ENCODE measurements around the gene RILPL1. TPM values are rescaled to one million over a fixed set of nuclear protein-coding genes. Genes with fewer than 3 reads are reported as not detected.

RILPL1 gene
- total and polyA plus RNA-seq, 9 of the 15 experiments (the other 6 are each of a cell fraction or from before 2014, with no cell fraction given) = 0.25 to 10.6 (median 8.6) TPM

DNA sequence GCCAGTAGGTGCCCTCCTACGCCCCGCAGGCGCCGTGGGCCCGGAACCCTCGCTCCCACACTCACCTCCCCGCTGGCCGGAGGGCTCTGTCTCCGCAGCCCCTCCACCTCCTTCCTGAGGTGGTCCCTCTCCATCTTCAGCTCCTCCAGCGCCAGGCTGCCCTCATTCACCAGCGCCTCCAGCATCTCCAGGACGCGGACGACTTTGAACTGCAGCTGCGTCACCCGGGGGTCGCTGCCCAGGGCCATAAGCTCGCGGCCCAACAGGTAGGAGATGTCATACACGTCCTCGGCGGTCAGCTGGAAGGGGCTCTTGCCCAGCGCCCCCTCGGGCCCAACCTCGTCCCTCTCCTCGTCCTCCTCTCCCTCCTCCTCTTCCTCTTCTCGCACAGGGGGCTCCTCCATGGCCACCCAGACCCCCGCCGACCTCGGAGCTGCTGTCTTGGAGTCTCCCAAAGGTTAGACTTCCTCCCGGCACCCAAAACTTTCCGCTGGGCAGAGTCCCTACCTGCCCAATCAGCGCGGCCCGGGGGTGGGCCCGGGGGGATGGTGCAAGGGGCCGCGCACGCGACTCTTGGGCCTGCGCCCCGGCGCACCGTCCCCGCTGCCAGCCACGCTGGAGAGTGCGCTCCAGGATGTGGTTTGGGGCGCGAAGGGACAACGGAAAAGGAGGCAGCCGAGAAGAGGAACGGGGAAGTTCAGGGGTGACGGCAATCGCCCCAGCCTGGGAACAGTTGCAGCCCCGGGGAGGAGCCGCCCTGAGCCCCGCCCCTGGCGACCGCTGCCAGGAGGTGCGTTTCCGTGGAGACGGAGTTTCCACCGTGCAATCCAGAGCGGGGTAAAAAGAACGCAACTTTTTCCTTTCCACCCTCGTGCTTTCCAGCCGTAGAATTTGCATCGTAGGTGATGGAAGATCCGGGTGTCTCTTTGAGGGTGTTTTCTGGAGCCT, 97.2 kb downstream of the RILPL1 start, which contains the start of gene RILPL2 (continued):
- TF ChIP-seq, protein P1, sequence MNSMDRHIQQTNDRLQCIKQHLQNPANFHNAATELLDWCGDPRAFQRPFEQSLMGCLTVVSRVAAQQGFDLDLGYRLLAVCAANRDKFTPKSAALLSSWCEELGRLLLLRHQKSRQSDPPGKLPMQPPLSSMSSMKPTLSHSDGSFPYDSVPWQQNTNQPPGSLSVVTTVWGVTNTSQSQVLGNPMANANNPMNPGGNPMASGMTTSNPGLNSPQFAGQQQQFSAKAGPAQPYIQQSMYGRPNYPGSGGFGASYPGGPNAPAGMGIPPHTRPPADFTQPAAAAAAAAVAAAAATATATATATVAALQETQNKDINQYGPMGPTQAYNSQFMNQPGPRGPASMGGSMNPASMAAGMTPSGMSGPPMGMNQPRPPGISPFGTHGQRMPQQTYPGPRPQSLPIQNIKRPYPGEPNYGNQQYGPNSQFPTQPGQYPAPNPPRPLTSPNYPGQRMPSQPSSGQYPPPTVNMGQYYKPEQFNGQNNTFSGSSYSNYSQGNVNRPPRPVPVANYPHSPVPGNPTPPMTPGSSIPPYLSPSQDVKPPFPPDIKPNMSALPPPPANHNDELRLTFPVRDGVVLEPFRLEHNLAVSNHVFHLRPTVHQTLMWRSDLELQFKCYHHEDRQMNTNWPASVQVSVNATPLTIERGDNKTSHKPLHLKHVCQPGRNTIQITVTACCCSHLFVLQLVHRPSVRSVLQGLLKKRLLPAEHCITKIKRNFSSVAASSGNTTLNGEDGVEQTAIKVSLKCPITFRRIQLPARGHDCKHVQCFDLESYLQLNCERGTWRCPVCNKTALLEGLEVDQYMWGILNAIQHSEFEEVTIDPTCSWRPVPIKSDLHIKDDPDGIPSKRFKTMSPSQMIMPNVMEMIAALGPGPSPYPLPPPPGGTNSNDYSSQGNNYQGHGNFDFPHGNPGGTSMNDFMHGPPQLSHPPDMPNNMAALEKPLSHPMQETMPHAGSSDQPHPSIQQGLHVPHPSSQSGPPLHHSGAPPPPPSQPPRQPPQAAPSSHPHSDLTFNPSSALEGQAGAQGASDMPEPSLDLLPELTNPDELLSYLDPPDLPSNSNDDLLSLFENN (IDR thresholded peaks at IDR 0.05; ENCODE audit: low read depth in 2 of 2, low read length in 2 of 2) = no peak
- TF ChIP-seq, protein P2, sequence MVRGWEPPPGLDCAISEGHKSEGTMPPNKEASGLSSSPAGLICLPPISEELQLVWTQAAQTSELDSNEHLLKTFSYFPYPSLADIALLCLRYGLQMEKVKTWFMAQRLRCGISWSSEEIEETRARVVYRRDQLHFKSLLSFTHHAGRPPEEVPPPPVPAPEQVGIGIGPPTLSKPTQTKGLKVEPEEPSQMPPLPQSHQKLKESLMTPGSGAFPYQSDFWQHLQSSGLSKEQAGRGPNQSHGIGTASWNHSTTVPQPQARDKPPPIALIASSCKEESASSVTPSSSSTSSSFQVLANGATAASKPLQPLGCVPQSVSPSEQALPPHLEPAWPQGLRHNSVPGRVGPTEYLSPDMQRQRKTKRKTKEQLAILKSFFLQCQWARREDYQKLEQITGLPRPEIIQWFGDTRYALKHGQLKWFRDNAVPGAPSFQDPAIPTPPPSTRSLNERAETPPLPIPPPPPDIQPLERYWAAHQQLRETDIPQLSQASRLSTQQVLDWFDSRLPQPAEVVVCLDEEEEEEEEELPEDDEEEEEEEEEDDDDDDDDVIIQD (CRISPR knock-in tag; IDR thresholded peaks at IDR 0.05) = no peak
- no peak for TF ChIP-seq ZNF707 (CRISPR knock-in tag; conservative IDR thresholded peaks at IDR 0.05)
- no peak for TF ChIP-seq ELF1 (tag; IDR thresholded peaks at IDR 0.05)
- TF ChIP-seq, protein P3, sequence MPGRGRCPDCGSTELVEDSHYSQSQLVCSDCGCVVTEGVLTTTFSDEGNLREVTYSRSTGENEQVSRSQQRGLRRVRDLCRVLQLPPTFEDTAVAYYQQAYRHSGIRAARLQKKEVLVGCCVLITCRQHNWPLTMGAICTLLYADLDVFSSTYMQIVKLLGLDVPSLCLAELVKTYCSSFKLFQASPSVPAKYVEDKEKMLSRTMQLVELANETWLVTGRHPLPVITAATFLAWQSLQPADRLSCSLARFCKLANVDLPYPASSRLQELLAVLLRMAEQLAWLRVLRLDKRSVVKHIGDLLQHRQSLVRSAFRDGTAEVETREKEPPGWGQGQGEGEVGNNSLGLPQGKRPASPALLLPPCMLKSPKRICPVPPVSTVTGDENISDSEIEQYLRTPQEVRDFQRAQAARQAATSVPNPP (IDR thresholded peaks at IDR 0.05; ENCODE audit: borderline replicate concordance, insufficient read depth, insufficient read length) = no peak
- no peak for TF ChIP-seq PHTF2 (CRISPR knock-in tag; IDR thresholded peaks at IDR 0.05)
- TF ChIP-seq ZNF766 (CRISPR knock-in tag; conservative IDR thresholded peaks at IDR 0.05) = no peak
- TF ChIP-seq MTA1 (IDR thresholded peaks at IDR 0.05; ENCODE audit: borderline replicate concordance) = 0 out of 2 replicates have a peak, but pooled peaks have one; percentile 18
- TF ChIP-seq DPF2 (IDR thresholded peaks at IDR 0.05) = no peak
- TF ChIP-seq DNMT1 (IDR thresholded peaks at IDR 0.05) = no peak
- TF ChIP-seq, protein P4, sequence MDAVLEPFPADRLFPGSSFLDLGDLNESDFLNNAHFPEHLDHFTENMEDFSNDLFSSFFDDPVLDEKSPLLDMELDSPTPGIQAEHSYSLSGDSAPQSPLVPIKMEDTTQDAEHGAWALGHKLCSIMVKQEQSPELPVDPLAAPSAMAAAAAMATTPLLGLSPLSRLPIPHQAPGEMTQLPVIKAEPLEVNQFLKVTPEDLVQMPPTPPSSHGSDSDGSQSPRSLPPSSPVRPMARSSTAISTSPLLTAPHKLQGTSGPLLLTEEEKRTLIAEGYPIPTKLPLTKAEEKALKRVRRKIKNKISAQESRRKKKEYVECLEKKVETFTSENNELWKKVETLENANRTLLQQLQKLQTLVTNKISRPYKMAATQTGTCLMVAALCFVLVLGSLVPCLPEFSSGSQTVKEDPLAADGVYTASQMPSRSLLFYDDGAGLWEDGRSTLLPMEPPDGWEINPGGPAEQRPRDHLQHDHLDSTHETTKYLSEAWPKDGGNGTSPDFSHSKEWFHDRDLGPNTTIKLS (IDR thresholded peaks at IDR 0.05; ENCODE audit: borderline replicate concordance, low read depth) = no peak
- TF ChIP-seq CHD1 (IDR thresholded peaks at IDR 0.05; ENCODE audit: low read length) = peak; percentile 66
- TF ChIP-seq, protein P5, sequence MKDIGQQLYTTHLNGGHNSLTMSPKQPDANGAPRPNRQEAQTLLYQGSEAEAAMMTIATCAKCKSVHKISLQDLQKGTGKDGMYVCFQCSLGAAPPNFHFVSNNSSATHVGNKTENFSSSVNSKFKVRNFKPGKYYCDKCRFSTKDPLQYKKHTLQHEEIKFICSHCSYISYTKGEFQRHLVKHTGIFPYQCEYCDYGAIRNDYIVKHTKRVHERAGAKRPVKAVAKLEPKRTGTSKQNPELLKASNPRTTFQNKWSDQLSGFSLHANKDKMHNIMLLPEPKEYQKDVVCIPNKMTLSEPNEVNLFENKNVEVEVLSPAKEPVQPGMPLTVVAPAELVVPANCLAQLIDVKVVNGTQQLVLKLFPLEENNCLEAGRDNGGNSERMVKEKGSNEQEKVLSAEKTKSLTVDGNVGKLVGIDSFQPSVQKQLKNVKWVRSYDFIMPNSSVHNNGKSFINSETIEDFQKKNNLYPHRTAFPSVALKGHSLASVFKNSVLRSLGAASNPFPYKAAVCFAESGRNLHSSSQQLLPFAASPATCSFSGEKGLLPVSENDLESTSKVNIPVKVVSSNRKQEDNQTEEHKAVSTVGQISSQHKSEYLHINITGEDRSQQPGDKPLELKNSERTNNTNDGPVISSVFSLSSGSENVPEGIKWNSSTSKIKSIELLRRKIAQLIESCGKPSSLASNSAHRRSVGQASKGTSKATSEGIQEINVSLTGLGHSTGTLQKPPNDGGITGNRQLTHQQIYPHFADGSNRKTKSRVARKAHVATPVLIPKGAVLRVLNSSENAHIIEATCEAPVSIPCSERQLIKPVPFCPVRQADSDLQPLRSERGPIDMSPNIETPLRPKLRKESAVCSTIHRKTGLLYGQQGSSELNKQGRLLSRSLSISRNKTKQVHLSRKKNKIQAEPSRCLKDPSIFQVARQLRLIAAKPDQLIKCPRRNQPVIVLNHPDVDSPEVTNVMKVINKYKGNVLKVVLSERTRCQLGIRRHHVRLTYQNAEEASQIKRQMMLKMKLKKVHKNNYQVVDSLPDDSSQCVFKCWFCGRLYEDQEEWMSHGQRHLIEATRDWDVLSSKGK (CRISPR knock-in tag; IDR thresholded peaks at IDR 0.05) = no peak
- peak; percentile 34; the same call in 1 of the 2 replicates for TF ChIP-seq DMBX1 (CRISPR knock-in tag; IDR thresholded peaks at IDR 0.05; ENCODE audit: borderline replicate concordance)

Measured in K562 (cell line).